ENCODE measurements around the gene GALNT18.

The GALNT18 gene

GRCh38 chr11:11657218-11657955 lies 35.6 kb upstream of the GALNT18 start:
- H3K9me3 Mint-ChIP-seq: no peaks in the 10 kb centered on the region
- no peaks in the 10 kb centered on the region for H3K36me3 Mint-ChIP-seq (ENCODE audit: insufficient read depth)
- H3K4me3 Mint-ChIP-seq: no peak overlapping the region
- peaks cover 43% of the 10 kb centered on the region for H3K27me3 Mint-ChIP-seq
- DNase-seq (ENCODE audit: low spot score in 2 of 2) (no peak), ATAC-seq (replicated peaks; ENCODE audit: extremely low read depth, poor library complexity, severe bottlenecking) (no peak)
- no peak overlapping the region for H3K27ac Mint-ChIP-seq (ENCODE audit: low read depth)
- H3K4me1 Mint-ChIP-seq: no peaks in the 10 kb centered on the region

GRCh38 chr11:11641581-11641980 lies 19.8 kb upstream of the GALNT18 start:
- no peak for ATAC-seq (replicated peaks; ENCODE audit: extremely low read depth, poor library complexity, severe bottlenecking)
- no peak for DNase-seq (ENCODE audit: low spot score in 2 of 2)

GRCh38 chr11:11640996-11641395 lies 19.2 kb upstream of the GALNT18 start:
- Mint-ChIP-seq H3K27ac (ENCODE audit: low read depth) (no peak overlapping the region), H3K4me1 (no peaks in the 10 kb centered on the region), H3K4me3 (no peak overlapping the region), H3K36me3 (ENCODE audit: insufficient read depth) (no peaks in the 10 kb centered on the region), H3K27me3 (peaks cover 73% of the 10 kb centered on the region), H3K9me3 (no peaks in the 10 kb centered on the region)
- DNase-seq (ENCODE audit: low spot score in 2 of 2): no peak
- no peak for ATAC-seq (replicated peaks; ENCODE audit: extremely low read depth, poor library complexity, severe bottlenecking)

More at GRCh38 chr11:11641581-11641980, 19.8 kb upstream of the GALNT18 start:
- Mint-ChIP-seq H3K27ac (ENCODE audit: low read depth) (no peak overlapping the region), H3K9me3 (no peaks in the 10 kb centered on the region), H3K4me3 (no peak overlapping the region), H3K27me3 (peaks cover 79% of the 10 kb centered on the region), H3K36me3 (ENCODE audit: insufficient read depth) (no peaks in the 10 kb centered on the region), H3K4me1 (no peaks in the 10 kb centered on the region)

- H3K27ac Mint-ChIP-seq (ENCODE audit: low read depth): no peak overlapping the region
- no peak overlapping the region for H3K4me3 Mint-ChIP-seq
- H3K9me3 Mint-ChIP-seq: no peaks in the 10 kb centered on the region
- no peaks in the 10 kb centered on the region for H3K4me1 Mint-ChIP-seq
- ATAC-seq (replicated peaks; ENCODE audit: extremely low read depth, poor library complexity, severe bottlenecking) (no peak), DNase-seq (ENCODE audit: low spot score in 2 of 2) (no peak)
- H3K27me3 Mint-ChIP-seq: peaks cover 65% of the 10 kb centered on the region
- H3K36me3 Mint-ChIP-seq (ENCODE audit: insufficient read depth): no peaks in the 10 kb centered on the region
Measured at GRCh38 chr11:11640152-11640551, 18.3 kb upstream of the GALNT18 start.

- DNase-seq (ENCODE audit: low spot score in 2 of 2) (no peak), ATAC-seq (replicated peaks; ENCODE audit: extremely low read depth, poor library complexity, severe bottlenecking) (no peak)
- no peaks in the 10 kb centered on the region for H3K36me3 Mint-ChIP-seq (ENCODE audit: insufficient read depth)
- no peaks in the 10 kb centered on the region for H3K9me3 Mint-ChIP-seq
- H3K27ac Mint-ChIP-seq (ENCODE audit: low read depth): no peak overlapping the region
- H3K4me3 Mint-ChIP-seq: no peak overlapping the region
- H3K4me1 Mint-ChIP-seq: no peaks in the 10 kb centered on the region
- peaks cover 37% of the 10 kb centered on the region for H3K27me3 Mint-ChIP-seq
Measured at GRCh38 chr11:11636671-11637070, 14.9 kb upstream of the GALNT18 start.

GRCh38 chr11:11635443-11635842 lies 13.6 kb upstream of the GALNT18 start:
- no peaks in the 10 kb centered on the region for H3K9me3 Mint-ChIP-seq
- ATAC-seq (replicated peaks; ENCODE audit: extremely low read depth, poor library complexity, severe bottlenecking): no peak
- no peaks in the 10 kb centered on the region for H3K36me3 Mint-ChIP-seq (ENCODE audit: insufficient read depth)
- DNase-seq (ENCODE audit: low spot score in 2 of 2): no peak
- peaks cover 29% of the 10 kb centered on the region for H3K27me3 Mint-ChIP-seq
- H3K27ac Mint-ChIP-seq (ENCODE audit: low read depth): no peak overlapping the region
- H3K4me3 Mint-ChIP-seq: no peak overlapping the region
- no peaks in the 10 kb centered on the region for H3K4me1 Mint-ChIP-seq

- Mint-ChIP-seq H3K9me3 (no peaks in the 10 kb centered on the region), H3K4me3 (no peak overlapping the region), H3K4me1 (no peaks in the 10 kb centered on the region), H3K27ac (ENCODE audit: low read depth) (no peak overlapping the region), H3K27me3 (peaks cover 27% of the 10 kb centered on the region), H3K36me3 (ENCODE audit: insufficient read depth) (no peaks in the 10 kb centered on the region)
- DNase-seq (ENCODE audit: low spot score in 2 of 2) (no peak), ATAC-seq (replicated peaks; ENCODE audit: extremely low read depth, poor library complexity, severe bottlenecking) (no peak)
Measured at GRCh38 chr11:11629368-11629767, 7.6 kb upstream of the GALNT18 start.

GRCh38 chr11:11628651-11629050 lies 6.8 kb upstream of the GALNT18 start:
- no peak for ATAC-seq (replicated peaks; ENCODE audit: extremely low read depth, poor library complexity, severe bottlenecking)
- Mint-ChIP-seq H3K27me3 (peaks cover 27% of the 10 kb centered on the region), H3K4me3 (no peak overlapping the region), H3K27ac (ENCODE audit: low read depth) (no peak overlapping the region), H3K9me3 (no peaks in the 10 kb centered on the region), H3K36me3 (ENCODE audit: insufficient read depth) (no peaks in the 10 kb centered on the region), H3K4me1 (no peaks in the 10 kb centered on the region)
- no peak for DNase-seq (ENCODE audit: low spot score in 2 of 2)

- ATAC-seq (replicated peaks; ENCODE audit: extremely low read depth, poor library complexity, severe bottlenecking) (no peak), DNase-seq (ENCODE audit: low spot score in 2 of 2) (no peak)
- no peaks in the 10 kb centered on the region for H3K4me1 Mint-ChIP-seq
- H3K36me3 Mint-ChIP-seq (ENCODE audit: insufficient read depth): no peaks in the 10 kb centered on the region
- no peak overlapping the region for H3K27ac Mint-ChIP-seq (ENCODE audit: low read depth)
- no peaks in the 10 kb centered on the region for H3K9me3 Mint-ChIP-seq
- peaks cover 33% of the 10 kb centered on the region for H3K27me3 Mint-ChIP-seq
- no peak overlapping the region for H3K4me3 Mint-ChIP-seq
Measured at GRCh38 chr11:11626128-11626527, 4.3 kb upstream of the GALNT18 start.

- Mint-ChIP-seq H3K4me1 (no peaks in the 10 kb centered on the region), H3K4me3 (no peak overlapping the region), H3K36me3 (ENCODE audit: insufficient read depth) (no peaks in the 10 kb centered on the region), H3K27me3 (peaks cover 34% of the 10 kb centered on the region), H3K9me3 (no peaks in the 10 kb centered on the region), H3K27ac (ENCODE audit: low read depth) (no peak overlapping the region)
- DNase-seq (ENCODE audit: low spot score in 2 of 2) (no peak), ATAC-seq (replicated peaks; ENCODE audit: extremely low read depth, poor library complexity, severe bottlenecking) (no peak)
Measured at GRCh38 chr11:11624926-11625325, 3.1 kb upstream of the GALNT18 start.

- Mint-ChIP-seq H3K27ac (ENCODE audit: low read depth) (no peak overlapping the region), H3K4me3 (no peak overlapping the region), H3K9me3 (no peaks in the 10 kb centered on the region), H3K36me3 (ENCODE audit: insufficient read depth) (peaks cover 1% of the 10 kb centered on the region), H3K27me3 (peaks cover 34% of the 10 kb centered on the region), H3K4me1 (no peaks in the 10 kb centered on the region)
- ATAC-seq (replicated peaks; ENCODE audit: extremely low read depth, poor library complexity, severe bottlenecking) (no peak), DNase-seq (ENCODE audit: low spot score in 2 of 2) (no peak)
Measured at GRCh38 chr11:11624204-11624603, 2.4 kb upstream of the GALNT18 start.

GRCh38 chr11:11622772-11623171 lies 967 bp upstream of the GALNT18 start:
- Mint-ChIP-seq H3K9me3 (no peaks in the 10 kb centered on the region), H3K4me1 (no peaks in the 10 kb centered on the region)
- ATAC-seq (replicated peaks; ENCODE audit: extremely low read depth, poor library complexity, severe bottlenecking): no peak

GRCh38 chr11:11622340-11622706 lies 518 bp upstream of the GALNT18 start:
- peaks cover 52% of the 10 kb centered on the region for H3K27me3 Mint-ChIP-seq

More at GRCh38 chr11:11622772-11623171, 967 bp upstream of the GALNT18 start:
- H3K4me3 Mint-ChIP-seq: no peak overlapping the region
- H3K27me3 Mint-ChIP-seq: peaks cover 48% of the 10 kb centered on the region
- H3K36me3 Mint-ChIP-seq (ENCODE audit: insufficient read depth): peaks cover 1% of the 10 kb centered on the region
- no peak overlapping the region for H3K27ac Mint-ChIP-seq (ENCODE audit: low read depth)
- DNase-seq (ENCODE audit: low spot score in 2 of 2): no peak

More at GRCh38 chr11:11622340-11622706, 518 bp upstream of the GALNT18 start:
- Mint-ChIP-seq H3K27ac (ENCODE audit: low read depth) (no peak overlapping the region), H3K4me1 (no peaks in the 10 kb centered on the region), H3K4me3 (no peak overlapping the region), H3K9me3 (no peaks in the 10 kb centered on the region), H3K36me3 (ENCODE audit: insufficient read depth) (peaks cover 1% of the 10 kb centered on the region)
- DNase-seq (ENCODE audit: low spot score in 2 of 2) (no peak), ATAC-seq (replicated peaks; ENCODE audit: extremely low read depth, poor library complexity, severe bottlenecking) (no peak)

Measured in central memory CD8-positive, alpha-beta T cell (primary cell).